RWPE2 (cell line): ENCODE results near the gene PRSS22.
A peak's percentile ranks its signal among the peaks of the same experiment; 100 is the strongest.

Source experiments
- ATAC-seq: fragments of 200-7000 bp; cut with Tn5 transposase; 3 replicates; pipeline ENCODE4 v1.9.1; 2021; ENCODE audit warnings: low read depth
- DNase-seq: peaks from one replicate; pipeline ENCODE4 v3.0.0-alpha.2; 2020; ENCODE audit warnings: low spot score
- H3K27ac ChIP-seq: fragments of 450-650 bp; 2 replicates; pipeline ENCODE4 v1.5.1; 2017; ENCODE audit warnings: mild to moderate bottlenecking; ENCODE audit not compliant: poor library complexity, severe bottlenecking
- H3K27me3 ChIP-seq: fragments of 250-450 bp; sonication (Bioruptor Pico); 2 replicates; pipeline ENCODE4 v1.5.1; 2021; ENCODE audit warnings: mild to moderate bottlenecking, moderate library complexity; ENCODE audit not compliant: insufficient read depth, poor library complexity, severe bottlenecking
- H3K36me3 ChIP-seq: fragments of 250-450 bp; sonication (Bioruptor Pico); 2 replicates; pipeline ENCODE4 v1.5.1; 2020; ENCODE audit warnings: low read depth, mild to moderate bottlenecking, moderate library complexity
- H3K4me1 ChIP-seq: fragments of 250-450 bp; sonication (Bioruptor Pico); 2 replicates; pipeline ENCODE4 v1.5.1; 2021; ENCODE audit warnings: mild to moderate bottlenecking, moderate library complexity; ENCODE audit not compliant: insufficient read depth, poor library complexity, severe bottlenecking
- H3K4me3 ChIP-seq: fragments of 250-450 bp; sonication (Bioruptor Pico); 2 replicates; pipeline ENCODE4 v1.5.1; 2021; ENCODE audit warnings: mild to moderate bottlenecking, moderate library complexity; ENCODE audit not compliant: severe bottlenecking
- H3K9me3 ChIP-seq: fragments of 250-450 bp; sonication (Bioruptor Pico); 2 replicates; pipeline ENCODE4 v1.5.1; 2021; ENCODE audit warnings: mild to moderate bottlenecking, moderate library complexity; ENCODE audit not compliant: severe bottlenecking
- CTCF ChIP-seq: fragments of 450-650 bp; IDR thresholded peaks from one replicate; pipeline ENCODE4 v1.5.1; 2017; ENCODE audit warnings: mild to moderate bottlenecking, moderate library complexity; ENCODE audit not compliant: poor library complexity, severe bottlenecking

The PRSS22 gene

GRCh38 chr16:2904922-2905240, 46.9 kb upstream of the PRSS22 start:
- H3K9me3 ChIP-seq, result no peaks in the 10 kb centered on the region
- H3K4me1 ChIP-seq, result peaks cover 5% of the 10 kb centered on the region
- TF ChIP-seq CTCF, result no peak
- H3K4me3 ChIP-seq, result peak overlapping the region; percentile 76
- H3K27me3 ChIP-seq, result no peaks in the 10 kb centered on the region
- H3K27ac ChIP-seq, result peak overlapping the region; percentile 80
- no peak for DNase-seq
- no peaks in the 10 kb centered on the region for H3K36me3 ChIP-seq
- ATAC-seq, result no peak; the same call in 2 of the 3 replicates

- H3K27me3 ChIP-seq, result no peaks in the 10 kb centered on the region
- H3K27ac ChIP-seq, result peak overlapping the region; percentile 80
- peaks cover 5% of the 10 kb centered on the region for H3K4me1 ChIP-seq
- H3K9me3 ChIP-seq, result no peaks in the 10 kb centered on the region
- peak overlapping the region; percentile 76 for H3K4me3 ChIP-seq
- H3K36me3 ChIP-seq, result no peaks in the 10 kb centered on the region
- ATAC-seq, result peak; percentile 62
- DNase-seq, result peak; percentile 78
- TF ChIP-seq CTCF, result peak; percentile 97
These were observed 46.3 kb upstream of the PRSS22 start for GRCh38 chr16:2904100-2904921.

GRCh38 chr16:2902337-2903130, 44.6 kb upstream of the PRSS22 start:
- H3K36me3 ChIP-seq, result no peaks in the 10 kb centered on the region
- no peak for DNase-seq
- no peak for ATAC-seq
- H3K27me3 ChIP-seq, result no peaks in the 10 kb centered on the region
- H3K27ac ChIP-seq, result no peak overlapping the region
- TF ChIP-seq CTCF, result no peak
- H3K9me3 ChIP-seq, result no peaks in the 10 kb centered on the region
- no peak overlapping the region for H3K4me3 ChIP-seq
- H3K4me1 ChIP-seq, result peaks cover 5% of the 10 kb centered on the region

- no peak overlapping the region for H3K27ac ChIP-seq
- H3K4me1 ChIP-seq, result no peaks in the 10 kb centered on the region
- ATAC-seq (no peak), DNase-seq (no peak)
- H3K36me3 ChIP-seq, result 0 out of 2 replicates have a peak, but pooled peaks cover 3% of the 10 kb centered on the region
- no peaks in the 10 kb centered on the region for H3K27me3 ChIP-seq
- no peak overlapping the region for H3K4me3 ChIP-seq
- no peak for TF ChIP-seq CTCF
- H3K9me3 ChIP-seq, result no peaks in the 10 kb centered on the region
These were observed 42.6 kb upstream of the PRSS22 start for GRCh38 chr16:2900526-2901075.
